Activated naive CD4-positive, alpha-beta T cell treated with anti-CD3 and anti-CD28 coated beads for 36 hours (primary cell): ENCODE results near the gene TMEM45B. TPM values are rescaled to one million over a fixed set of nuclear protein-coding genes. Genes with fewer than 3 reads are reported as not detected.
"Not testable (repeated sequence)": the region's sequence is repeated elsewhere in the genome, so short reads cannot be mapped to it uniquely, and the experiment has no call there.

Experiments
- CTCF ChIA-PET: fragments of 350-600 bp; sonication (Branson Sonifier 250); formaldehyde crosslinking; loops from one replicate; lab custom pipeline; 2021; ENCODE audit warnings: antibody characterized with exemption; lab: Charles Lee
- DNase-seq: peaks from one replicate; pipeline ENCODE4 v3.0.0-alpha.2; 2020
- H3K27ac Mint-ChIP-seq: one replicate; pipeline ENCODE4 v1.8.0; 2021; ENCODE audit warnings: mild to moderate bottlenecking, mixed read lengths
- H3K27me3 Mint-ChIP-seq: one replicate; pipeline ENCODE4 v1.8.0; 2021; ENCODE audit warnings: low read depth, mixed read lengths
- H3K36me3 Mint-ChIP-seq: one replicate; pipeline ENCODE4 v1.8.0; 2021; ENCODE audit warnings: low read depth, mixed read lengths
- H3K4me1 Mint-ChIP-seq: one replicate; pipeline ENCODE4 v1.8.0; 2021; ENCODE audit warnings: low read depth, mixed read lengths
- H3K4me3 Mint-ChIP-seq: one replicate; pipeline ENCODE4 v1.8.0; 2021; ENCODE audit warnings: mild to moderate bottlenecking, moderate library complexity, mixed read lengths
- H3K9me3 Mint-ChIP-seq: one replicate; pipeline ENCODE4 v1.8.0; 2021; ENCODE audit warnings: mixed read lengths
- intact Hi-C: fragments of 100-400 bp; cut with micrococcal nuclease; formaldehyde crosslinking; loops from one replicate; pipeline ENCODE4 v1.15.1; 2023
- total RNA-seq, 2 experiments: library from RNA; stranded (reverse); gene quantifications; one replicate each; pipeline ENCODE4 v1.2.3, GENCODE V29; 2021

The TMEM45B gene
- 1 to 10 TPM; 3.8 to 3.9 TPM for total RNA-seq

GRCh38 chr11:129815596-129816461 is at the start of gene TMEM45B:
TMEM45B (plus strand) TSS chr11:129815848; CDS start chr11:129852483, 36,635 bp downstream.
- Mint-ChIP-seq H3K27me3 (peaks cover 2% of the 10 kb centered on the region), H3K4me3 (peak within 1 kb of the TSS; percentile 79), H3K27ac (peak within 1 kb of the TSS; percentile 78), H3K9me3 (no peaks in the 10 kb centered on the region), H3K4me1 (peaks cover 52% of the 10 kb centered on the region), H3K36me3 (peaks cover 3% of the 10 kb centered on the region)
- intact Hi-C loops, result loop anchor here (2.0 to 10.0 kb wide), 2 partner anchors 187 to 499 kb away; partner anchors contain the start of genes PRDM10 and ZBTB44
- CTCF ChIA-PET, result no interaction called here
- peak; percentile 39 for DNase-seq

- Mint-ChIP-seq H3K27me3 (no peaks in the 10 kb centered on the region), H3K4me3 (no peak overlapping the region), H3K27ac (no peak overlapping the region), H3K36me3 (peaks cover 3% of the 10 kb centered on the region), H3K4me1 (peaks cover 5% of the 10 kb centered on the region), H3K9me3 (peaks cover 14% of the 10 kb centered on the region)
- DNase-seq, result peak; percentile 38
- CTCF ChIA-PET, result interaction anchor here (0.6 to 1.1 kb wide), 4 partner anchors 17 to 398 kb away, joined by 3 read pairs; no protein-coding TSS in a partner anchor
- intact Hi-C loops, result loop anchor here (1.0 kb wide), 1 partner anchor 365 kb away; no protein-coding TSS in a partner anchor
Observed at GRCh38 chr11:129766898-129767604, 48.6 kb upstream of the TMEM45B start.

GRCh38 chr11:129767827-129768226 is 47.8 kb upstream of the TMEM45B start:
- peaks cover 3% of the 10 kb centered on the region for H3K36me3 Mint-ChIP-seq
- H3K9me3 Mint-ChIP-seq, result peaks cover 14% of the 10 kb centered on the region
- CTCF ChIA-PET, result interaction anchor here (0.9 kb wide), 1 partner anchor 17 kb away, joined by 4 read pairs; no protein-coding TSS in a partner anchor
- no peaks in the 10 kb centered on the region for H3K27me3 Mint-ChIP-seq
- no peak overlapping the region for H3K4me3 Mint-ChIP-seq
- H3K4me1 Mint-ChIP-seq, result peaks cover 5% of the 10 kb centered on the region
- H3K27ac Mint-ChIP-seq, result no peak overlapping the region
- no peak for DNase-seq
- intact Hi-C loops, result loop anchor here (1.0 kb wide), 1 partner anchor 364 kb away; no protein-coding TSS in a partner anchor

GRCh38 chr11:129768356-129768755 is 47.3 kb upstream of the TMEM45B start:
- Mint-ChIP-seq H3K27me3 (no peaks in the 10 kb centered on the region), H3K9me3 (peaks cover 14% of the 10 kb centered on the region), H3K4me1 (peaks cover 5% of the 10 kb centered on the region), H3K36me3 (peaks cover 3% of the 10 kb centered on the region), H3K27ac (no peak overlapping the region), H3K4me3 (no peak overlapping the region)
- CTCF ChIA-PET, result interaction anchor here (0.9 kb wide), 1 partner anchor 18 kb away, joined by 4 read pairs; no protein-coding TSS in a partner anchor
- intact Hi-C loops, result no loop called here
- DNase-seq, result no peak

- no peak for DNase-seq
- CTCF ChIA-PET, result no interaction called here
- Mint-ChIP-seq H3K4me1 (peaks cover 5% of the 10 kb centered on the region), H3K27me3 (no peaks in the 10 kb centered on the region), H3K9me3 (peaks cover 14% of the 10 kb centered on the region), H3K27ac (no peak overlapping the region), H3K36me3 (peaks cover 3% of the 10 kb centered on the region), H3K4me3 (no peak overlapping the region)
- intact Hi-C loops, result no loop called here
Observed at GRCh38 chr11:129769059-129769458, 46.6 kb upstream of the TMEM45B start.

GRCh38 chr11:129770993-129771392 is 44.7 kb upstream of the TMEM45B start:
- H3K9me3 Mint-ChIP-seq, result peaks cover 14% of the 10 kb centered on the region
- H3K27ac Mint-ChIP-seq, result no peak overlapping the region

GRCh38 chr11:129771456-129771855 is 44.2 kb upstream of the TMEM45B start:
- H3K4me3 Mint-ChIP-seq, DNase-seq, H3K27ac Mint-ChIP-seq, H3K36me3 Mint-ChIP-seq, CTCF ChIA-PET, intact Hi-C loops, H3K27me3 Mint-ChIP-seq, H3K4me1 Mint-ChIP-seq: not testable (repeated sequence)
- H3K9me3 Mint-ChIP-seq, result peaks cover 14% of the 10 kb centered on the region

More at GRCh38 chr11:129770993-129771392, 44.7 kb upstream of the TMEM45B start:
- CTCF ChIA-PET, result no interaction called here
- intact Hi-C loops, result no loop called here
- no peaks in the 10 kb centered on the region for H3K27me3 Mint-ChIP-seq
- H3K4me1 Mint-ChIP-seq, result peaks cover 5% of the 10 kb centered on the region
- DNase-seq, result no peak
- no peak overlapping the region for H3K4me3 Mint-ChIP-seq
- peaks cover 4% of the 10 kb centered on the region for H3K36me3 Mint-ChIP-seq

GRCh38 chr11:129778877-129779276 is 36.8 kb upstream of the TMEM45B start:
- Mint-ChIP-seq H3K4me3 (no peak overlapping the region), H3K9me3 (no peaks in the 10 kb centered on the region), H3K27ac (no peak overlapping the region), H3K4me1 (no peaks in the 10 kb centered on the region), H3K27me3 (no peaks in the 10 kb centered on the region), H3K36me3 (peaks cover 1% of the 10 kb centered on the region)
- DNase-seq, result no peak
- CTCF ChIA-PET, result interaction anchor here (0.7 to 1.4 kb wide), 4 partner anchors 30 to 1088 kb away, joined by 3 to 4 read pairs (median 3); no protein-coding TSS in a partner anchor
- intact Hi-C loops, result no loop called here

GRCh38 chr11:129779342-129779741 is 36.3 kb upstream of the TMEM45B start:
- DNase-seq, result no peak
- no peaks in the 10 kb centered on the region for H3K4me1 Mint-ChIP-seq
- peaks cover 1% of the 10 kb centered on the region for H3K36me3 Mint-ChIP-seq
- H3K27me3 Mint-ChIP-seq, result no peaks in the 10 kb centered on the region
- intact Hi-C loops, result no loop called here
- no peaks in the 10 kb centered on the region for H3K9me3 Mint-ChIP-seq
- H3K27ac Mint-ChIP-seq, result no peak overlapping the region
- CTCF ChIA-PET, result interaction anchor here (0.7 to 1.4 kb wide), 4 partner anchors 31 to 1088 kb away, joined by 3 to 4 read pairs (median 3); no protein-coding TSS in a partner anchor
- no peak overlapping the region for H3K4me3 Mint-ChIP-seq

- Mint-ChIP-seq H3K9me3 (no peaks in the 10 kb centered on the region), H3K4me3 (no peak overlapping the region), H3K4me1 (peaks cover 17% of the 10 kb centered on the region), H3K27me3 (no peaks in the 10 kb centered on the region), H3K36me3 (no peaks in the 10 kb centered on the region), H3K27ac (no peak overlapping the region)
- CTCF ChIA-PET, result interaction anchor here (0.7 to 1.5 kb wide), 6 partner anchors 28 to 346 kb away, joined by 3 to 6 read pairs (median 4); no protein-coding TSS in a partner anchor
- intact Hi-C loops, result loop anchor here (1.0 to 5.0 kb wide), 4 partner anchors 67 to 347 kb away; no protein-coding TSS in a partner anchor
- DNase-seq, result no peak
Observed at GRCh38 chr11:129785383-129786111, 30.1 kb upstream of the TMEM45B start.

- DNase-seq, H3K9me3 Mint-ChIP-seq, H3K27ac Mint-ChIP-seq, H3K4me3 Mint-ChIP-seq, H3K27me3 Mint-ChIP-seq, H3K36me3 Mint-ChIP-seq: not testable (repeated sequence)
- intact Hi-C loops, result loop anchor here (5.0 kb wide), 2 partner anchors 66 to 106 kb away; no protein-coding TSS in a partner anchor
- CTCF ChIA-PET, result interaction anchor here (0.7 to 1.5 kb wide), 5 partner anchors 29 to 346 kb away, joined by 3 to 6 read pairs (median 4); no protein-coding TSS in a partner anchor
- H3K4me1 Mint-ChIP-seq, result peaks cover 19% of the 10 kb centered on the region
Observed at GRCh38 chr11:129786112-129786416, 29.6 kb upstream of the TMEM45B start.
